Measurements from ENCODE around the gene CACNA1C.

- TF ChIP-seq POLR2A (IDR thresholded peaks at IDR 0.05; ENCODE audit: low read depth, low read length) (no peak), POLR2AphosphoS5 (IDR thresholded peaks at IDR 0.05; ENCODE audit: low read depth, low read length) (no peak)
These were observed 404.0 kb downstream of the CACNA1C start for GRCh38 chr12:2456813-2457186.

Measured in GM12891 (cell line).